ENCODE data around the gene TRIM8. TPM values are rescaled to one million over a fixed set of nuclear protein-coding genes. Genes with fewer than 3 reads are reported as not detected.

The TRIM8 gene
- total and polyA plus RNA-seq, 2 of the 4 experiments (the other 2 are of a cell fraction), result 25.5 to 126 TPM

DNA sequence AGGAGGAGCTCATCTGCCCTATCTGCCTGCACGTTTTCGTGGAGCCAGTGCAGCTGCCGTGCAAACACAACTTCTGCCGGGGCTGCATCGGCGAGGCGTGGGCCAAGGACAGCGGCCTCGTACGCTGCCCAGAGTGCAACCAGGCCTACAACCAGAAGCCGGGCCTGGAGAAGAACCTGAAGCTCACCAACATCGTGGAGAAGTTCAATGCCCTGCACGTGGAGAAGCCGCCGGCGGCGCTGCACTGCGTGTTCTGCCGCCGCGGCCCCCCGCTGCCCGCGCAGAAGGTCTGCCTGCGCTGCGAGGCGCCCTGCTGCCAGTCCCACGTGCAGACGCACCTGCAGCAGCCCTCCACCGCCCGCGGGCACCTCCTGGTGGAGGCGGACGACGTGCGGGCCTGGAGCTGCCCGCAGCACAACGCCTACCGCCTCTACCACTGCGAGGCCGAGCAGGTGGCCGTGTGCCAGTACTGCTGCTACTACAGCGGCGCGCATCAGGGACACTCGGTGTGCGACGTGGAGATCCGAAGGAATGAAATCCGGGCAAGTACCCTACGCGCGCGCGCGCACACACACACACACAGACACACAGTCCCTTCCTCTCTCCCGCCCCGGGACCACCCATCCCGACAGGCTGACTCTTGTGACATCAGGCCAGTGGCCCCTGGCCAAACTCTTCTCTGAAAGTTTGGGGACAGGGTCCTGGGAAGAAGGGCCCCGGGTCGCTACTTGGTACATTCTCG is 538 bp downstream of the TRIM8 start (continued):
- TF ChIP-seq MXI1 (IDR thresholded peaks at IDR 0.05; ENCODE audit: borderline replicate concordance, low read depth, low read length), result peak; percentile 95

DNA sequence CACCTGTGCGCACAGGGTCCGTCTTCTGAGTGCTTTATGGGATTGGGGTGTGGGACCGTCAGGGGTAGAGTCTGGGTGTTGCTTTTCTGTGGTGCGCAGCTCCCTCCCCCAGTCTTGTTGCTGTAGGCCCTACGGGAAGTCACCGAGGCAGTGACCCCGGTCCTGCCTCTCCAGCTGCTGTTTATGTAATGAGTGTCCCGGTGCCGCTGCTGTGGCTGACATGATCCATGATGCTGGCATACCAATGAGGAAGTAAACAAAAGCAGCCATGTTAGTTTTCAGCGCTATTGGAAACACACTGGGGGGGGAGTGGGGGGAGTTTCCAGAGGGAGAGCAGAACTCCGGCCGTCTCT is 1.1 kb downstream of the TRIM8 start:
- peak; percentile 78 for DNase-seq
- Histone ChIP-seq H3K56ac (ENCODE audit: extremely low read depth, insufficient read depth, low read length) (peak overlapping the region; percentile 98), H3K18ac (ENCODE audit: low read depth, low read length) (peak overlapping the region; percentile 61), H3K79me1 (ENCODE audit: low read depth in 1 of 2, low read length in 2 of 2) (peaks cover 0 to 47% of the 10 kb centered on the region in 2 experiments; a peak in 2 of 4 replicates), H4K91ac (ENCODE audit: insufficient read depth, low read depth, low read length) (peak overlapping the region; percentile 88), H4K5ac (ENCODE audit: low read depth, low read length) (peak overlapping the region; percentile 36), H3K23ac (ENCODE audit: low read depth, low read length) (peak overlapping the region; percentile 63), H3K4me2 (ENCODE audit: low read depth, low read length) (peak overlapping the region; percentile 70), H2BK5ac (ENCODE audit: low read depth, low read length, poor library complexity, severe bottlenecking) (peak overlapping the region; percentile 89), H3K27ac (ENCODE audit: insufficient read depth, low read length) (peak overlapping the region; percentile 92), H2AFZ (replicated peaks; ENCODE audit: low read length, poor library complexity) (peak overlapping the region; percentile 73), H2BK20ac (ENCODE audit: low read depth, low read length) (peak overlapping the region; percentile 14; the same call in 1 of the 2 replicates), H2BK120ac (ENCODE audit: low read depth, low read length) (peak overlapping the region; percentile 76), H3K27me3 (ENCODE audit: control insufficient read depth, insufficient read depth, low read length) (no peaks in the 10 kb centered on the region), H3K4me3 (ENCODE audit: insufficient read depth, low read depth, low read length) (peak overlapping the region; percentile 77), H3K9ac (ENCODE audit: low read depth, low read length) (peak overlapping the region; percentile 84), H4K20me1 (ENCODE audit: insufficient read depth, low read length) (peaks cover 60% of the 10 kb centered on the region), H3K9me3 (ENCODE audit: control insufficient read depth, insufficient read depth, low read length) (no peaks in the 10 kb centered on the region), H3K36me3 (ENCODE audit: control insufficient read depth, insufficient read depth, low read length) (peaks cover 16% of the 10 kb centered on the region), H2AK9ac (replicated peaks; ENCODE audit: low read depth, low read length, poor library complexity) (peak overlapping the region; percentile 94), H2AK5ac (ENCODE audit: low read depth, low read length) (peak overlapping the region; percentile 92), H3K4ac (ENCODE audit: low read depth, low read length) (peak overlapping the region; percentile 72), H3K14ac (replicated peaks; ENCODE audit: low read depth, low read length) (peak overlapping the region; percentile 85), H3K9me1 (ENCODE audit: insufficient read depth, low read length) (peaks cover 28% of the 10 kb centered on the region), H4K8ac (ENCODE audit: low read depth in 2 of 2, low read length in 2 of 2) (peak overlapping the region; percentile 27 to 66; a peak in 2 of 4 replicates), H2BK15ac (ENCODE audit: low read depth, low read length) (peak overlapping the region; percentile 37; the same call in 1 of the 3 replicates), H3K4me1 (ENCODE audit: control insufficient read depth, insufficient read depth, low read length) (peaks cover 32% of the 10 kb centered on the region)
- dilution Hi-C loops (cut with HindIII; ENCODE audit: low sequenced_read_pairs, unreplicated experiment) (no loop called here), intact Hi-C loops (cut with micrococcal nuclease) (loop anchor here (10.0 kb wide), 1 partner anchor 251 kb away; the partner anchor contains the start of gene NFKB2), in situ Hi-C loops (cut with MboI; ENCODE audit: low sequenced_read_pairs) (no loop called here)
- ChIA-PET POLR2A (ENCODE audit: unreplicated experiment) (interaction anchor here (1.3 to 1.9 kb wide), 2 partner anchors 16 to 31 kb away, joined by 4 to 14 read pairs; no protein-coding TSS in a partner anchor), CTCF (no interaction called here)
- ATAC-seq (ENCODE audit: low read depth), result peak; percentile 0
- no CpG with 5 or more reads among the region's 12 CpGs for WGBS, 2 experiments (ENCODE audit: extremely low coverage in 2 of 2, insufficient read length in 1 of 2)
- no TSS peak for BruUV-seq (replicated peaks)
- TF ChIP-seq BHLHE40 (IDR thresholded peaks at IDR 0.05; ENCODE audit: low read depth, low read length), result no peak
- TF ChIP-seq, protein P1, sequence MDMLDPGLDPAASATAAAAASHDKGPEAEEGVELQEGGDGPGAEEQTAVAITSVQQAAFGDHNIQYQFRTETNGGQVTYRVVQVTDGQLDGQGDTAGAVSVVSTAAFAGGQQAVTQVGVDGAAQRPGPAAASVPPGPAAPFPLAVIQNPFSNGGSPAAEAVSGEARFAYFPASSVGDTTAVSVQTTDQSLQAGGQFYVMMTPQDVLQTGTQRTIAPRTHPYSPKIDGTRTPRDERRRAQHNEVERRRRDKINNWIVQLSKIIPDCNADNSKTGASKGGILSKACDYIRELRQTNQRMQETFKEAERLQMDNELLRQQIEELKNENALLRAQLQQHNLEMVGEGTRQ (IDR thresholded peaks at IDR 0.05; ENCODE audit: low read depth, low read length), result no peak
- TF ChIP-seq CHD1 (IDR thresholded peaks at IDR 0.05; ENCODE audit: low read depth, low read length), result no peak; the same call in 1 of the 2 replicates
- TF ChIP-seq RAD21 (IDR thresholded peaks at IDR 0.05; ENCODE audit: low read length), result no peak
- TF ChIP-seq FOS (IDR thresholded peaks at IDR 0.05; ENCODE audit: low read depth, low read length), result no peak
- TF ChIP-seq RFX5 (IDR thresholded peaks at IDR 0.05; ENCODE audit: low read depth, low read length), result no peak
- TF ChIP-seq NFE2L2 (IDR thresholded peaks at IDR 0.05; ENCODE audit: low read depth, low read length), result no peak
- TF ChIP-seq MXI1 (IDR thresholded peaks at IDR 0.05; ENCODE audit: borderline replicate concordance, low read depth, low read length), result no peak
- TF ChIP-seq, protein P2, sequence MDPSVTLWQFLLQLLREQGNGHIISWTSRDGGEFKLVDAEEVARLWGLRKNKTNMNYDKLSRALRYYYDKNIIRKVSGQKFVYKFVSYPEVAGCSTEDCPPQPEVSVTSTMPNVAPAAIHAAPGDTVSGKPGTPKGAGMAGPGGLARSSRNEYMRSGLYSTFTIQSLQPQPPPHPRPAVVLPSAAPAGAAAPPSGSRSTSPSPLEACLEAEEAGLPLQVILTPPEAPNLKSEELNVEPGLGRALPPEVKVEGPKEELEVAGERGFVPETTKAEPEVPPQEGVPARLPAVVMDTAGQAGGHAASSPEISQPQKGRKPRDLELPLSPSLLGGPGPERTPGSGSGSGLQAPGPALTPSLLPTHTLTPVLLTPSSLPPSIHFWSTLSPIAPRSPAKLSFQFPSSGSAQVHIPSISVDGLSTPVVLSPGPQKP (IDR thresholded peaks at IDR 0.05; ENCODE audit: borderline replicate concordance, low read depth, low read length), result no peak
- TF ChIP-seq RCOR1 (IDR thresholded peaks at IDR 0.05; ENCODE audit: insufficient replicate concordance, low read length), result no peak
- TF ChIP-seq SMC3 (IDR thresholded peaks at IDR 0.05; ENCODE audit: low read depth, low read length), result no peak
- TF ChIP-seq CEBPB (IDR thresholded peaks at IDR 0.05; ENCODE audit: low read depth, low read length), result no peak
